NCI-H345 treated with DMSO at 0.1 percent for 48 hours (cell line): ENCODE measurements around the gene IQGAP1.

Experiments
- DNase-seq: peaks from one replicate; lab custom pipeline; 2025; ENCODE audit not compliant: unreplicated experiment; lab: John Stamatoyannopoulos, UW

The IQGAP1 gene

DNA sequence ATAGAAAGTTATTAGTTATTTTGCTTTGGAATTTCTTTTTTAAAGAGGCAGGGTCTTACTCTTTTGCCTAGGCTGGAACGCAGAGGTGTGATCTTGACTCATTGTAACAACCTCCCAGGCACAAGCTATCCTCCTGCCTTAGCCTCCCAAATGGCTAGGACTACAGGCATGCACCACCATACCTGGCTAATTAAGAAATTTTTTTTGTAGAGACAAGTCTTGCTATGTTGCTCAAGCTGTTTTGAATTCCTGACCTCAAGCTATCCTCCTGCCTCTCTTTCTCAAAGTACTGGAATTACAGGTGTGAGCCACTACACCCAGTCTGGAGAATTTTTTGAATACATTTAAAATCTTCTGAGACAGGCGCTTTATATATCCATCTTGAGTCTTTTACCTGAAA, 49.5 kb downstream of the IQGAP1 start:
- DNase-seq: no peak

DNA sequence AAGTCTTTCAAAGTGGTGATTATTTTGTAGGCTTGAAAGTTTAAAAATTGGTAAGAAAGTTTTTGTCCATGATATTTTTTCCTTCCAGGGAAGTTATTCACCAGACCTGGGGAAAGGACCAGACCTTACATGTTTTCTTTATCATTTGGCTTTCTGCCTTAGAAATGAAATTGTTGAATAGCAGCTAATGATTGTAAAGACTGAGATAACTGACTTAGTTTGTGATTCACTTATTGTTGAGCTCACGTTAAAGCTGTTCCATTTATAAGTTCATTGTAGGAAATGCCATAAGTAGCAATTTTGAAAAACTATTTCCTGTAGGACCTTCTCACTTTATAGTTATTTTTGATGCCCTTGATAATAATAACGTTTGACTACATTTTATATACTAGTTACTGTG, 51.9 kb downstream of the IQGAP1 start:
- DNase-seq: no peak

DNA sequence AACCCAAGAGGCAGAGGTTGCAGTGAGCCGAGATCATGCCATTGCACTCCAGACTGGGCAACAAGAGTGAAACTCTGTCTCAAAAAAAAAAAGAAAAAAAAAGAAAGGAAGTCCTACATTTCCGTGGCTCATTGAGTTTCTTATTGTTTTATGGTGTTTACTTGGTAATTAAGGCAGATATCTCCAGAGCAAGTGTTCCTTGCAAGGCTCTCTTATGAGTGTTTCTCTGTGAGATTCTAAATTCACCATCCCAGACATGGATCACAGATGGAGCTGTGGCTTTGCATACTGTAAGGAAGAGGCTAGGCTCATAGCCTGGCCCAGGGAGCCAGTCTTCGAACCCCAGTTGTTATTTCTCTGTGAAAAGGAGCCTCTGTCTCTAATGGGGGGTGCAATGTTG, 53.0 kb downstream of the IQGAP1 start:
- DNase-seq: no peak

DNA sequence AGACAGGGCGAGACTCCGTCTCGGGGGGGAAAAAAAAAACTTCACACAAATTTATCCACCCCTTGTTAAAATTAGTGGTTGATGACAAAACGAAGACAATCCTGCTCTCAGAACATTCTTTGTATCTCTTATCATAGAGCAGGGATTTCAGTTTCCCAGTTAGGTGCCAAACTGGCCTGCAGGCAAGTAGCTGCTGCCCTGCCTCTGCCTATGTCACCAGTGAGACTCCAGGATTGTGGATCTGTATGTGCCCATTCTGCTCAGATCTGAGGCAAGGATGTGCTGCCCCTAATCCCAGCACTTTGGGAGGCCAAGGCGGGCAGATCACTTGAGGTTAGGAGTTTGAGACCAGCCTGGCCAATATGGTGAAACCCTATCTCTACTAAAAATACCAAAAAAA, 54.4 kb downstream of the IQGAP1 start:
- no peak for DNase-seq

DNA sequence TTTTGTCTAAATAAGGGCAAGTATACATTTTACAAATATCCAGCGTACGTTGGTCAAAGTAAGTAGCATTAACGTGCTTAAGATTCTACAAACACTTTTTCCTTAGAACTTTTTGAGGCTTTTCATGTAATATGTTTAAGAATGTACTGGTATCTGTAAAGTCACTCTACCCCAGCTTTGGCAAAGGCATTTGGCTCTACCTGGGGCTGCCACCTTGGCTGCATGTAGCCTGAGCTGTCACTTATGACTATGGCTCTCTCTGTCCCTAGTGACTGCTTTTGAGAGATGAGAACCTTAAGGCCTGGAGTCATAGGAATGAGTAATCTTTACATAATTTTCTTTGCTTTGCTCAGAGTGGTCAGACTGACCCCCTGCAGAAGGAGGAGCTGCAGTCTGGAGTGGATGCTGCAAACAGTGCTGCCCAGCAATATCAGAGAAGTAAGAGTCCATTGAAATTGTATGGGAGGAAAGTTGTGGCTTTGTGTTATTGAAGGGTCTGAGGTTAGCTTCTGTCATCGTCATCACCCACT, 61.2 kb downstream of the IQGAP1 start:
- no peak for DNase-seq

DNA sequence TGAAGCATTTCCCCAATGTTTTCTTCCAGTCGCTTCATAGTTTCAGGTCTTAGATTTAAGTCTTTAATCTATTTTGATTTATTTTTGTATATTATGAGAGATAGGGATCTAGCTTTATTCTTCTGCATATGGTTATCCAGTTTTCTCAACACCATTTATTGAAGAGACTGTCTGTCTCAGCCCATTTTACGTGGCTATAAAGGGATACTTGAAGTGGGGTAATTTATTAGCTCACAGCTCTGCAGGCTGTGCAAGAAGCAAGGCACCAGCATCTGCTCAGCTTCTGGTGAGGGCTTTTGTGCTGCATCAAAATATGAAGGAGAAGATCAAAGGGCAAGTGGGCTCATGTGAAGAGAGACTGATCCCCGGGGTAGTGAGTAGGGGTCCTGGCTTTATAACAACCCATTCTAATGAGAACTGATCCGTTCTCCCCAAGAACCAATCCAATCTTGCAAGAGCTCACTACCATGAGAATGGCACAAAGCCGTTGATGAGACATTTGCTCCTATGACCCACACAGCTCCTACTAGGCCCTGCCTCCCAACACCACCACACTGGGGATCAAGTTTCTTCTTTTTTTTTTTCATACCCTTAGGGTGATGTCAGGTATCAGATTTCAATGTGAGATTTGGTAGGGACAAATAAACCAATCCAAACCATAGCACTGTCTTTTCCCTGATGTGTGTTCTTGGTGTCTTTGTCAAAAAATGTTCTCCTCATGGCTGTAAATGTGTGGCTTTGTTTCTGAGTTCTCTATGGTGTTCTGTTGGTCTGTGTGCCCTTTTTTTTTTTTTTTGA, 63.2 kb downstream of the IQGAP1 start:
- no peak for DNase-seq

DNA sequence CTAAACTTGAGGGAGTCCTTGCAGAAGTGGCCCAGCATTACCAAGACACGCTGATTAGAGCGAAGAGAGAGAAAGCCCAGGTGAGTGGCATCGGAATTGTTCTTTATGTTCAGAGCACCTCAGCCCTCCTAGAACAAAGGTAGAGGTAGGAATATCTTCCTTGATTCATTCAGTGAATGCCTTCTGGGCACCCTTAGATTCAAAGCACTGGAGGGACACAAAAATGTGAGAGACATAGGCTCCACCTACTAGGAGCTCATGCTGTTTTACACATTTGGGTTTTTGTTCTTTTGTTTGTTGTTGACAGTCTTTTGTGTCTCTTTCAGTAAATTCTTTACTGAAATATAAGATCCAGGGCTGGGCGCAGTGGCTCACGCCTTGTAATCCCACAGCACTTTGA, 68.2 kb downstream of the IQGAP1 start:
- DNase-seq: no peak

DNA sequence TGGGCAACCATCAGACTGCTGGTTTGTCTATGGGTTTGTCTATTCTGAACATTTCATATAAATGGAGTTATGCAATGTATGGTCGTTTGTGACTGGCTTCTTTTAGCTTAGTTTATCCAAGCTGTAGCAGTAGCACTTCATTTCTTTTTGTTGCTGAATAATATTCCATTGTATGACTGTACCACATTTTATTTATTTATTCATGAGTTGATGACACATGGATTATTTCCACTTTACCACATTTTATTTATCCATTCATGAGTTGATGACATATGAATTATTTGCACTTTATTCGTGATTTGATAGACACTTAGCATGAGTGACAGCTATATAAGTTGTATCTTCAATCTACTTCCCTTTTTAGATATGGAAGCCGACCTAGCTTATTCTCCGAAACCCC, 70.0 kb downstream of the IQGAP1 start:
- no peak for DNase-seq

DNA sequence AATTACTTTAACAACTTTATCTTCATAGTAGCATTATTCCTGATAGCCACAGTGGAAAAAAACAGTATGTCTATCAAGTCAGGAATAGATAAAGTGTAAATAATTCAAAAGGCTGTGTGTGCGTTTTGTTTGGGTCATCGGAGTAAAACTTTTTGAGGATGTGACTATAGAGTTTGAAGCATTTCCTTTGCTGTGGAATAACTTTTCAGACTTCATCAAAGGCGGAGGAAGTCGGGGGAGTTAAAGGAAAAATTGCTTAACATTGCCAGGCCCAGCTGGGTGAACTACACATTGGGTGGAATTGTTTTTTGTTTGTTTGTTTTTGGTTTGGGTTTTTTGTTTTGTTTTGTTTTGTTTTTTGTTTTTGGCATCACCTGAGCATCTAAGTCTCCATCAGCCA, 71.3 kb downstream of the IQGAP1 start:
- DNase-seq: no peak

DNA sequence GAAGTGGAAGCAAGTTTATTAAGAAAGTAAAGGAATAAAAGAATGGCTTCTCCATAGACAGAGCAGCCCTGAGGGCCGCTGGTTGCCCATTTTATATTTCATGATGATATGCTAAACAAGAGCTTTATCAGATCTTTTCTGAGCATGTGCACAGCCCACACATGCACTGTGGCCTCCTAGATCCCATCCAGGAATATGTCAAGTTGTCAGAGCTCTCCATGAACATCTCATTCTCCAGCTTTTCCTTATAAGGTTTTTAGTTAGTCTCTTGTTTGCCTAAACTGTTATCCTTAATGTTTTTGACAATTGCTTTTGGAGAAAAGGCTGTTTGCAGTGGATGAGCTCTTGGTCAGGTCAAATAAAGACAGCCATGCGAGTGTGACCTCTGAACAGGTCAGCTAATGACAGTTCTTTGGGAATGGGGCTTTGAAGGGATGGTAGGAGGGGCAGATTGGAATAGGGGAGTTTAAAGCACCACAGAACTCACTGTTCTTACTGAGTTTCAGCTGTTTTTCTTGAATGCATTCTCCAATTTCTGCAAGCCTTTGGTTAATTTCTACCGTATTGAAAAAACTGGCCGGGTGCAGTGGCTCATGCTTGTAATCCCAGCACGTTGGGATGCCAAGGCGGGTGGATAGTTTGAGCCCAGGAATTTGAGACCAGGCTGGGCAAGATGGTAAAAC, 72.2 kb downstream of the IQGAP1 start:
- DNase-seq: no peak

DNA sequence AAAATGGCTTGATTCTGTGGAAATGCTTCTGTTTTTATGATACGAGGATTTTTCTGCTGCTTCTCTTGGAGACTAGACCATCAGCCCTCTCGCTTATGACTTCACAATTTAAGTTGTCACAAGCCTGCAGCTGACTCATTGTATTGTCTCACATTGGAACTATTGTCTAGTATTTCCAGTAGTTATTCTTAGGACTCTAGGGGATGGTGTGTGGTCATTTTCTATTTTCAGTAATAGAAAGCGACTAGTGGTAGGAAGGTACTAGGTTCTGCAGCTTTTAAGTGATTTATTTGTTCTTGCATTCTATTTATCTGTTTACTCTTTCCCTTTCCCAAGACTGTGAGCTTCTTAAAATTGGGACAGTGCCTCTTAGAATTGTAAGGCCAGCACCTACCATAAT, 75.3 kb downstream of the IQGAP1 start:
- DNase-seq: no peak

DNA sequence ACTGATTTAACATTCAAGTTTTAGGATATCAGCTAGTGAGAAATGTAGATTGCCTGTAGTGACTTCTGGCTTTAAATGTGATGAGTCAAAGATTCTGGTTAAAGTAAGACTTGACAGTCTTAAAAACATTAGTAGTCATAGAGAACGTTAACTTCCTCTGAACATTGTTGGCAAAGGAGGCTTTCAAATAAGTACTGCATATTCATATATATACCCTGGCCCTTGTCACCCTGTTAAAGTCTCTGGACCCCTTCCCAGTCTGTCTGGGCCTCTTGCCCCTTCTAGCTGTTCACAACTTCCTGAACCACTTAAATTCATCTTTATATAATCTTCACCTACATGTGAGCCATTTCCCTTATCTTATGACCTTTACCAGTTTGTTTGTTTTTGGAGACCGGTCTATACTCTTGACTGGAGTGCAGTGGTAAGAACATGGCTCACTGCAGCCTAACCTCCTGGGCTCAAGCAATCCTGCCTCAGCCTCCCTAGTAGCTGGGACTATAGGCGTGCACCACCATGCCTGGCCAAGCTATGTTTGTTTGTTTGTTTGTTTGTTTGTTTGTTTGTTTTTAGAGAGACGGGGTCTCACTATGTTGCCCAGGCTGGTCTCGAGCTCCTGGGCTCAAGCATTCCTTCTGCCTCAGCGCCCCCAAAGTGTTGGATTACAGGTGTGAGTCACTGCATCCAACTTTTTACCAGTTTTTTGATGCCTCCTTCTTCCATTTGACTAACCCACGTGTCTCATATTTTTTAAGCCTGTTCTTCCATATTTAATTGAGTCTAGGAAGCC, 77.3 kb downstream of the IQGAP1 start:
- no peak for DNase-seq

DNA sequence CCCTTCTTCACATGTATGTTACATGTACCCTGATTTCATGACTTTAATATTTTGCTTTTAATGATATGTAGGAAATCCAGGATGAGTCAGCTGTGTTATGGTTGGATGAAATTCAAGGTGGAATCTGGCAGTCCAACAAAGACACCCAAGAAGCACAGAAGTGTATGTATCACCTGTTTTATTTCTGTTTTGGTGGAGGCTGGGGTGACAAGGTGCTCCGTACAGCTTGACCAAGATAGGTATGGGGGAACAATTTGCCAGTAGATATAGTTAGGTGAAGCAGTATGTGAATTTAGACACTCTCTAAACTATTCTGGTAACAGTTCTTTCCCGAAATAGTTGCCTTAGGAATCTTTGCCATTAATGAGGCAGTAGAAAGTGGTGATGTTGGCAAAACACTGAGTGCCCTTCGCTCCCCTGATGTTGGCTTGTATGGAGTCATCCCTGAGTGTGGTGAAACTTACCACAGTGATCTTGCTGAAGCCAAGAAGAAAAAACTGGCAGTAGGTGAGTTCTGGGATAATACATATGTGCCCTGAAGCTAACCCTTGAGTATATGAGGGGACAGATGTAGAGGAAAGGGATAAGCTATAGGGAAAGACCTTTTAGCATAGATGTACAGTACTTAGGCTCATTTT, 78.0 kb downstream of the IQGAP1 start:
- no peak for DNase-seq

DNA sequence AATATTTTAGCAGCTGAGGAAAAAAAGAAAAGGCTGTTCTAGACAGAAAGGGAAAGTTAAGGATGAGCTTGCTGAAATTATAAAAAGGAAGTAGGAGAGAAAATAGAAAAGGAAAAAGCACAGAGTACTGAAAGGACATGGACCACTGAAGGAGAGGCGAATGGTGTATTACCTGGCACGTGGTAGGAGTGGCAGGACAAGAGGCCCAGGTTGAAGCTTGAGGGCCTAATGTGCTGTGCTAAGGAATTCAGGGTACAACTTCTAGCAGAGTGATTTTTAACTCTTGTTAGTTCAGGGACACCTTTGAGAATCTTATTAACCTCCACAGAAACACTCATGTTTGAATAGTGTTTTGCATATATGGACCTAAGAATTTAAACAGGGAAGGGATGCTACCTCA, 81.7 kb downstream of the IQGAP1 start:
- no peak for DNase-seq

DNA sequence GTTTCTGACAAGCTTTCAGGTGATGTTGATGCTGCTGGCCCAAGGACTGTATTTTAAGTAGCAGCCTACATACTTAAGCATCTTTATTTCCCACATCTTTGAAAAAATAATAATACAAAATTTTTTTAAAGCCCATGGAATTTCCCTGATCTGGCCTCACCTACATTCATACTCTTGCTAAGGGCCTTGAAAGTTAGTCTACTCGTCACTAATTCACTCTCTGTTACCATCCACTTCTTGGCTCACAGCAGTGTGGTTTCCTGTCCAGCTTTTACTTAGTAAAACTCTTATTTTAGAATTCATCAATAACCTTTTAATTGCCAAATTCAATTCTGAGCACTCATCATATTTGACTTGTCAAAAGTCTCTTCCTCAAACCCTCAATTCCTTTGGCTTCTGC, 82.4 kb downstream of the IQGAP1 start:
- DNase-seq: no peak

DNA sequence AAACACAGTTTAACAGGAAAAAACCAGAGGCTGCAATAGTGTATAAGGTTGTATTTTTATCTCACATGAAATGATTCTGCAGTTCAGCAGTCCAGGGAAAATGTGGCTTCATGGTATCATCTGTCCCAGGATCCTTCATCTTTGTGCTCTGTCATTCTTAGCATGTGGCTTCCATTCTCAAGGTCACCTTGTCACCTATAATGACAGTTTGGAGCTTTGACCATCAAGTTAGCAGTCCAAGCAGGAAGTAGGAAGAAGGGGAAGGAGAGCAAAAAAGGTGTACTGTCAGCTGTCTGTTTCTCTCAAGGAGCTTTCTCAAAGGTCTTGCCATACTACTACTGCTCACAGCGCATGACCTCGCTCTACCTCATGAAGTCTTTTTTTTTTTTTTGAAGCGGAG, 83.1 kb downstream of the IQGAP1 start:
- DNase-seq: no peak

DNA sequence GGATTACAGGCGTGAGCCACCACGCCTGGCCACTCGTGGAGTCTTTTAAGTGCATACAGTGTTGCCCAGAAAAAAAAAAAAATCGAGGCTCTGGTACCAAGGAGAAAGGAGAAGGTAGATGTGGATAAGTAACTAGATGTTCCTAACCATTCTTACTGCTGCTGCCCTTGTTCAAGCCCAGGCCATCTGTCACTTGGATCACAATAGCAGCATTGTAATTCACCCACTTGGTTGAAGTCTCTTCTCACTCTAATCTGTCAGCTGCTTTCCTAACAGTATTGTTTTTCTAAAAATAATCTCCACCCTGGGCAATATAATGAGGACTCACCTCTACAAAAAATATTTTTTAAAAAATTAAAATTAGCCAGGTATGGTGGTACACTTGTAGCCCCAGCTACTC, 83.7 kb downstream of the IQGAP1 start:
- DNase-seq: no peak

DNA sequence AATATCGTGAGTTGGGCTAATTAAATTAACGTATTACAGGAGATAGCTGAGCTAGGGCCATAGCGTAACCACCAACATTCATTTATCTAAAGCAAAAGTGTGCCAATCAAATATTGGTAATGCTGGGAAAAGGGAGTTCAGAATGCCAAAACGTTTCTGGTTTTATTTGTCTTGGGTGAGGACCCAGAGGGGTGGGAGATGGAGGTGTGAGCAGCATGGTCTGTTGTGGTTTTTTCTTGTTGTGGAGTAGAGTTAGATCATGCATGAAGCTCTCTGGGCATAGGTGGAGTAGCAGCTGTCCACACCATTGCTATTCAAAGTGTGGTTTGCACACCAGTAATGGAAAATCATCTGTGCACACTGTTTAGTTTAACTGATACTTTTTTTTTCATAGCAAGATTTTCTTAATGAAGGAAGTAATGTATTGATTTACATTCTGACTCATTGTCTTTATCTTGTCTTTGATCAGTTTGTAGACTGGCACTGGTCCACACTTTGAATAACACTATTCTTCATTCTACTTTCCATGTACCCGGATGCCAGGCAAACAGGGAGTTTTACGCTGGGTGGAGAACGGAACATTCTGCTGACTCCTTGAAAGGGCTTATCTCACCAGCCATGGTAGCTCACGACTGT, 90.9 kb downstream of the IQGAP1 start:
- DNase-seq: no peak

DNA sequence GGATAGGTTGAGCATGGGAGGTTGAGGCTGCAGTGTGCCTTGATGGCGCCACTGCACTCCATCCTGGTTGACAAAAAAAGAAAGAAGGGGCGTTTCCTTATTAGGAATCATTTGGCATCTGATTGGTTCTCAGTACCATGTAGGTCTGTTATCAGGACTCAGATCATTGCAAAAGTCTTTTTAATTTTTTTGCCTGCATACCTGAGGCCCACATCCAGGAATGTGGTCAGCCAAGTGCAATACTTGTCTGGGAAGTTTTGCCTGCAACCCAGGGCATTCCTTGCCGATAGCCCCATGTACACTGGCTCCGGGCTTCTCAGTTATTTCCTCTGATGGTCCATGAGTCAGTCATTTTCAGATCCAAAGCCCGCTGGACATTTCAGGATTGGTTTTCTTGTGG, 91.6 kb downstream of the IQGAP1 start:
- no peak for DNase-seq

DNA sequence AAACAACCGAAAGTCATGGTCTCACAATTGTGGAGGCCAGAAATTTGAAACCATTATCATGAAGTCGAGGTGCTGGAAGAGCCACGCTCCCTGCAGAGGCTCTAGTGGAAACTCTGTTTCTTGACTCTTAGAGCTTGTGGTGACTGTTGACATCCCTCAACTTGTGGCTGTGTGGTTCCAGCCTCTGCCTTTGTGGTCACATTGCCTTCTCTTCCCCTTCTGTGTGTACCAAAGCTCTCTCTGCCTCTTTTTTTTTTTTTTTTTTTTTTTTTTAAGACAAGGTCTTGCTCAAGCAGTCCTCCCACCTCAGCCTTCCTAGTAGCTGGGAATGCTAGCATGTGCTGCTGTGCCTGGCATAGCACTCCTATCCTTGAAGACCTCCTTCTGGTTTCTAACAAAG, 93.0 kb downstream of the IQGAP1 start:
- DNase-seq: no peak
